Measurements from ENCODE around the gene PPP2R3B. TPM values are rescaled to one million over a fixed set of nuclear protein-coding genes. Genes with fewer than 3 reads are reported as not detected.

PPP2R3B gene
- total and polyA plus RNA-seq, 2 of the 13 experiments (the other 11 are each of a cell fraction or from before 2014, with no cell fraction given): 17.0 to 21.4 TPM

DNA sequence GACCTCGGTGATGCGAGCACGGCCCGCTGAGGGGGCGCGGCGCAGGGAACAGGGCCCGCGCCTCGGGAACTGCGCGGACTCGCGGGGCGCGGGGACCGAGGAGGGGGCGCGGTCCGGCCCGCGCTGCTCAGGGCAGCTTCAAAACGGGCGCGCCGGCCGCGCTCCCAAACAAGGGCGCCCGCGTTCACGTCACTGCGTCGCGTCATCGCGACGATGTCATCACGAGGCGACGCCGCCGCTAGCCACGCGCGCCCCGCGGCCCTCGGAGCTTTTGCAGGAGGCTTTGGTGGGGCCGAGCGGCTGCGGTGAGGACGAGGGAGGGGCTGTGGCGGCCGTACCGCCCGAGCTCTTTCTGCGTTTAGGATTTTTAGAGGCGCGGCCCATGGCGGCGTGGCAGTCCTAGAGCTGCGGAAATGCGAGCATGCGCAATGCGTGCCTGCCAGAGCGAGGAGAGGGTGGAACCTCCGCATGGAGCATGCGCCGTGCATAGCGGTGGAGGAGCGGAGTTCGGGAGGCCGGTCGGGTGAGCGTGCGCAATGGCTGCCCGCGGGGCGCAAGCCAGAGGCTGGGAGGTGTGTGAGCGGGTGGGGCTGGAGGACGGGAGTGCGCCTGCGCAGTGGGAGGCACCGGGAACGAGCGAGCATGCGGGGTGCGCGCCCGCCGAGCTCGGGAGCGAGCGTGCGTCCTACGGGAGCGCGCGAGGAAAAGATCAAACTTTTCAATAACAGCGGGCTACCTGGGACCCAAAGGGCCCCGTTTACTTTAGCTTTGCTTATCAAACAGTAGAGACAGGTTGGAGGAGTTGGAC is at the start of gene PPP2R3B (continued):
- TF ChIP-seq ZFP82 (CRISPR knock-in tag; IDR thresholded peaks at IDR 0.05; ENCODE audit: borderline replicate concordance) (peak; percentile 85; the same call in 1 of the 2 replicates), ELF4 (CRISPR knock-in tag; IDR thresholded peaks at IDR 0.05; ENCODE audit: borderline replicate concordance) (no peak), ZNF205 (CRISPR knock-in tag; IDR thresholded peaks at IDR 0.05) (0 out of 2 replicates have a peak, but pooled peaks have one; percentile 43), POLR2AphosphoS5 (IDR thresholded peaks at IDR 0.05; ENCODE audit: low read depth, low read length) (peak; percentile 87), ZFP62 (CRISPR knock-in tag; IDR thresholded peaks at IDR 0.05) (0 out of 2 replicates have a peak, but pooled peaks have one; percentile 90), KLF12 (CRISPR knock-in tag; IDR thresholded peaks at IDR 0.05; ENCODE audit: borderline replicate concordance) (peak; percentile 90; the same call in 1 of the 2 replicates), KDM5B (CRISPR knock-in tag; IDR thresholded peaks at IDR 0.05; ENCODE audit: borderline replicate concordance) (peak; percentile 94; the same call in 1 of the 2 replicates), ZNF180 (CRISPR knock-in tag; IDR thresholded peaks at IDR 0.05; ENCODE audit: borderline replicate concordance, low read depth) (no peak), TOPORS (CRISPR knock-in tag; IDR thresholded peaks at IDR 0.05) (no peak), ZNF556 (CRISPR knock-in tag; IDR thresholded peaks at IDR 0.05; ENCODE audit: borderline replicate concordance) (peak; percentile 80; the same call in 1 of the 2 replicates), ZNF761 (CRISPR knock-in tag; conservative IDR thresholded peaks at IDR 0.05) (no peak), ZNF3 (CRISPR knock-in tag; IDR thresholded peaks at IDR 0.05) (no peak), PHF21A (CRISPR knock-in tag; IDR thresholded peaks at IDR 0.05) (no peak), ZNF772 (CRISPR knock-in tag; IDR thresholded peaks at IDR 0.05) (peak; percentile 90), POGZ (CRISPR knock-in tag; IDR thresholded peaks at IDR 0.05) (peak; percentile 85), RFX5 (IDR thresholded peaks at IDR 0.05; ENCODE audit: low read depth, low read length) (0 out of 2 replicates have a peak, but pooled peaks have one; percentile 8), ZNF460 (CRISPR knock-in tag; IDR thresholded peaks at IDR 0.05; ENCODE audit: borderline replicate concordance) (no peak; the same call in 1 of the 2 replicates), ZNF350 (CRISPR knock-in tag; IDR thresholded peaks at IDR 0.05; ENCODE audit: borderline replicate concordance, low read depth) (peak; percentile 87), SP1 (IDR thresholded peaks at IDR 0.05) (no peak), SP1 (CRISPR knock-in tag; IDR thresholded peaks at IDR 0.05) (peak; percentile 59), CC2D1A (CRISPR knock-in tag; IDR thresholded peaks at IDR 0.05) (no peak), ZNF510 (CRISPR knock-in tag; IDR thresholded peaks at IDR 0.05; ENCODE audit: low read depth) (peak; percentile 80; the same call in 1 of the 2 replicates)
- TF ChIP-seq, protein P1, sequence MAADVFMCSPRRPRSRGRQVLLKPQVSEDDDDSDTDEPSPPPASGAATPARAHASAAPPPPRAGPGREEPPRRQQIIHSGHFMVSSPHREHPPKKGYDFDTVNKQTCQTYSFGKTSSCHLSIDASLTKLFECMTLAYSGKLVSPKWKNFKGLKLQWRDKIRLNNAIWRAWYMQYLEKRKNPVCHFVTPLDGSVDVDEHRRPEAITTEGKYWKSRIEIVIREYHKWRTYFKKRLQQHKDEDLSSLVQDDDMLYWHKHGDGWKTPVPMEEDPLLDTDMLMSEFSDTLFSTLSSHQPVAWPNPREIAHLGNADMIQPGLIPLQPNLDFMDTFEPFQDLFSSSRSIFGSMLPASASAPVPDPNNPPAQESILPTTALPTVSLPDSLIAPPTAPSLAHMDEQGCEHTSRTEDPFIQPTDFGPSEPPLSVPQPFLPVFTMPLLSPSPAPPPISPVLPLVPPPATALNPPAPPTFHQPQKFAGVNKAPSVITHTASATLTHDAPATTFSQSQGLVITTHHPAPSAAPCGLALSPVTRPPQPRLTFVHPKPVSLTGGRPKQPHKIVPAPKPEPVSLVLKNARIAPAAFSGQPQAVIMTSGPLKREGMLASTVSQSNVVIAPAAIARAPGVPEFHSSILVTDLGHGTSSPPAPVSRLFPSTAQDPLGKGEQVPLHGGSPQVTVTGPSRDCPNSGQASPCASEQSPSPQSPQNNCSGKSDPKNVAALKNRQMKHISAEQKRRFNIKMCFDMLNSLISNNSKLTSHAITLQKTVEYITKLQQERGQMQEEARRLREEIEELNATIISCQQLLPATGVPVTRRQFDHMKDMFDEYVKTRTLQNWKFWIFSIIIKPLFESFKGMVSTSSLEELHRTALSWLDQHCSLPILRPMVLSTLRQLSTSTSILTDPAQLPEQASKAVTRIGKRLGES (CRISPR knock-in tag; IDR thresholded peaks at IDR 0.05; ENCODE audit: borderline replicate concordance): peak; percentile 64; the same call in 1 of the 2 replicates
- TF ChIP-seq, protein P2, sequence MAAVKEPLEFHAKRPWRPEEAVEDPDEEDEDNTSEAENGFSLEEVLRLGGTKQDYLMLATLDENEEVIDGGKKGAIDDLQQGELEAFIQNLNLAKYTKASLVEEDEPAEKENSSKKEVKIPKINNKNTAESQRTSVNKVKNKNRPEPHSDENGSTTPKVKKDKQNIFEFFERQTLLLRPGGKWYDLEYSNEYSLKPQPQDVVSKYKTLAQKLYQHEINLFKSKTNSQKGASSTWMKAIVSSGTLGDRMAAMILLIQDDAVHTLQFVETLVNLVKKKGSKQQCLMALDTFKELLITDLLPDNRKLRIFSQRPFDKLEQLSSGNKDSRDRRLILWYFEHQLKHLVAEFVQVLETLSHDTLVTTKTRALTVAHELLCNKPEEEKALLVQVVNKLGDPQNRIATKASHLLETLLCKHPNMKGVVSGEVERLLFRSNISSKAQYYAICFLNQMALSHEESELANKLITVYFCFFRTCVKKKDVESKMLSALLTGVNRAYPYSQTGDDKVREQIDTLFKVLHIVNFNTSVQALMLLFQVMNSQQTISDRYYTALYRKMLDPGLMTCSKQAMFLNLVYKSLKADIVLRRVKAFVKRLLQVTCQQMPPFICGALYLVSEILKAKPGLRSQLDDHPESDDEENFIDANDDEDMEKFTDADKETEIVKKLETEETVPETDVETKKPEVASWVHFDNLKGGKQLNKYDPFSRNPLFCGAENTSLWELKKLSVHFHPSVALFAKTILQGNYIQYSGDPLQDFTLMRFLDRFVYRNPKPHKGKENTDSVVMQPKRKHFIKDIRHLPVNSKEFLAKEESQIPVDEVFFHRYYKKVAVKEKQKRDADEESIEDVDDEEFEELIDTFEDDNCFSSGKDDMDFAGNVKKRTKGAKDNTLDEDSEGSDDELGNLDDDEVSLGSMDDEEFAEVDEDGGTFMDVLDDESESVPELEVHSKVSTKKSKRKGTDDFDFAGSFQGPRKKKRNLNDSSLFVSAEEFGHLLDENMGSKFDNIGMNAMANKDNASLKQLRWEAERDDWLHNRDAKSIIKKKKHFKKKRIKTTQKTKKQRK (IDR thresholded peaks at IDR 0.05; ENCODE audit: low read length): no peak

Data from HepG2 (cell line).